NOMO-1 treated with dmso at 0.1 percent for 144 hours (cell line): ENCODE data around the gene FAM167B.
"Not testable (repeated sequence)": the region's sequence is repeated elsewhere in the genome, so short reads cannot be mapped to it uniquely, and the experiment has no call there.

Experiments
- DNase-seq: peaks from one replicate; lab custom pipeline; 2025; ENCODE audit not compliant: unreplicated experiment; lab: John Stamatoyannopoulos, UW

FAM167B gene

GRCh38 chr1:32298211-32298610, 51.2 kb downstream of the FAM167B start:
- not testable (repeated sequence) for DNase-seq
